ENCODE measurements around the gene SPATA3. TPM values are rescaled to one million over a fixed set of nuclear protein-coding genes. Genes with fewer than 3 reads are reported as not detected.

SPATA3 gene
- total RNA-seq, 2 experiments from 2014 or later = not detected

DNA sequence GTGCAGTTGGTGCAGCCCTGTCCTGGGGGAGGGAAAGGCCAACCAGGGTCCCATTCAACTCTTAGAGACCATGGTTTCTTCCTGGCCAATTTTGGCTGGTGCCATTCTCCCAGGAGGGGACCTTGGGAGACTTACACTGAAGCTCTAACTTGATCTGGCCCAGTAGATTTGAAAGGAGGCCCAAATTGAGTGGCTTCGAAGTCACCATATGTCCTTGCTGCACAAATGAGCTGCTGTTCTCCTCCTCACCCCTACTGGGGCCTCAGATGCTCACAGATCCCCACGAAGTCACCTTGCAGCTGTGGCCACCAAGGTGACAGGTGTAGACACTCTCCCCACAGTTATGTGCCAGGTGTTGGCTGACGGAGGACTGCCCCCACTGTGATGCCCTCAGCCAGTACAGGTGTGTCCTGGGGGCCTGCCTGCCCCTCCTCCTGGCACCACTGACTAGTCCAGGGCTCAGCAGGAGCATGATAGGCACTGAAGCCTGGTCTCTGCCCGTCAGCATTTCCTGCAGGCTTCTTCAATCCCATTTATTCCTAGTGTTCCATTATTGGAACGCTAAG, 36.7 kb downstream of the SPATA3 start:
- DNase-seq = no peak
- intact Hi-C loops (cut with DNase I, micrococcal nuclease) = no loop called here
- H3K4me1 ChIP-seq (ENCODE audit: insufficient read depth, low read length) = peaks cover 3% of the 10 kb centered on the region
- no peak overlapping the region for H3K4me3 Mint-ChIP-seq
- peaks cover 19 to 28% of the 10 kb centered on the region in 2 experiments for H3K27me3 ChIP-seq (ENCODE audit: control insufficient read depth in 1 of 2, insufficient read depth in 2 of 2, low read length in 2 of 2)
- H3K4me1 Mint-ChIP-seq (ENCODE audit: low read depth) = no peaks in the 10 kb centered on the region
- ATAC-seq (ENCODE audit: poor library complexity) = no peak
- ChIA-PET POLR2A (no interaction called here), CTCF (interaction anchor here (1.0 to 1.2 kb wide), 2 partner anchors 15 to 20 kb away, joined by 3 read pairs; no protein-coding TSS in a partner anchor)
- no peaks in the 10 kb centered on the region for H3K9me3 Mint-ChIP-seq
- H3K36me3 Mint-ChIP-seq (ENCODE audit: low read depth) = no peaks in the 10 kb centered on the region
- no peak overlapping the region for H3K27ac ChIP-seq (ENCODE audit: low read depth in 1 of 2, low read length in 2 of 2)
- H3K27ac Mint-ChIP-seq = no peak overlapping the region
- TF ChIP-seq, protein P1, sequence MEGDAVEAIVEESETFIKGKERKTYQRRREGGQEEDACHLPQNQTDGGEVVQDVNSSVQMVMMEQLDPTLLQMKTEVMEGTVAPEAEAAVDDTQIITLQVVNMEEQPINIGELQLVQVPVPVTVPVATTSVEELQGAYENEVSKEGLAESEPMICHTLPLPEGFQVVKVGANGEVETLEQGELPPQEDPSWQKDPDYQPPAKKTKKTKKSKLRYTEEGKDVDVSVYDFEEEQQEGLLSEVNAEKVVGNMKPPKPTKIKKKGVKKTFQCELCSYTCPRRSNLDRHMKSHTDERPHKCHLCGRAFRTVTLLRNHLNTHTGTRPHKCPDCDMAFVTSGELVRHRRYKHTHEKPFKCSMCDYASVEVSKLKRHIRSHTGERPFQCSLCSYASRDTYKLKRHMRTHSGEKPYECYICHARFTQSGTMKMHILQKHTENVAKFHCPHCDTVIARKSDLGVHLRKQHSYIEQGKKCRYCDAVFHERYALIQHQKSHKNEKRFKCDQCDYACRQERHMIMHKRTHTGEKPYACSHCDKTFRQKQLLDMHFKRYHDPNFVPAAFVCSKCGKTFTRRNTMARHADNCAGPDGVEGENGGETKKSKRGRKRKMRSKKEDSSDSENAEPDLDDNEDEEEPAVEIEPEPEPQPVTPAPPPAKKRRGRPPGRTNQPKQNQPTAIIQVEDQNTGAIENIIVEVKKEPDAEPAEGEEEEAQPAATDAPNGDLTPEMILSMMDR (IDR thresholded peaks at IDR 0.05) = no peak
- H3K9me3 ChIP-seq (ENCODE audit: control insufficient read depth in 1 of 2, insufficient read depth in 1 of 2, low read length in 2 of 2) = no peaks in the 10 kb centered on the region
- no peak overlapping the region for H3K4me3 ChIP-seq (ENCODE audit: low read length)
- H3K36me3 ChIP-seq (ENCODE audit: insufficient read depth, low read length) = no peaks in the 10 kb centered on the region
- H3K27me3 Mint-ChIP-seq = peaks cover 54% of the 10 kb centered on the region

DNA sequence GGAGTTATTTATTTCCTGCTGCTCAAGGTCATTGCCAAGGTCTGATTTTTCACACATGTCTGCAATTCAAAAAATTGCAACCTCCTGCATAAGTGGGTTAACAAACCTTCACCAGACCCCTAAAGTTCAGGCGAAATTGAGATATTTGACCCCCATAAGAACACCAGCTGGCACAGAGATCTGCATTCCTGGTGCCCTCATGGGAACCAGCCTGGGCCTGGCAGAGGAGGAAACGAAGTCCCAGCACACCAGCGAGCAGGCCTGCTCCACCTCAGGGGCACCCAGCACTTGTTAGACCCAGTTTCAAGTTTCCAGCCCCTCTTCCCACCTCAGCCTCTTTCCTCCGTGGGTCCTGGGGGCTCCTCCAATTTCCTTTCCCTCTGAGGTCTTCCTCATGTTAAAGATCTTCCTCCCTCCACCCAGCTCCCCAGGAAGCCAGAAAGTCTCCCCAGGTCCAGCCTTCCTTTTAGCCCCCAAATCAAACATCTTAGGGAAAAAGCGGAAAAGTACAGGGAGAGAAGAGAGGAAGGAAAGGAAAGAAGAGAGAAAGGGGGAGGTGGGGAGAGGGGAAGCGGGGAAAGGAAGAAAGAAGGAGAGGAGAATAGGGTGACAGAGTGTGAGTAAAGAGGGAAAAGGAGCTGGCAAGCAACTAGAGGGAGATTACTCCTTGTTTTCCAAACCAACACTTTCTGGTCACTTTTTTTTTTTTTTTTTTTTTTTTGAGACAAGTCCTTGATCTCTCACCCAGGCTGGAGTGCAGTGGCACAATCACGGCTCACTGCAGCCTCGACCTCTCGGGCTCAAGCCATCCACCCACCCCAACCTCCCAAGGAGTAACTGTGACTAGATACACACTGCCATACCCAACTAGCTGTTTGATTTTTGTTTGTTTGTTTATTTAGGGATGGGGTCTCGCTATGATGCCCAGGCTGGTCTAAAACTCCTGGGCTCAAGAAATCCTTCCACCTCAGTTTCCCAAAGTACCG, 37.5 kb downstream of the SPATA3 start:
- Mint-ChIP-seq H3K9me3 (no peaks in the 10 kb centered on the region), H3K4me3 (no peak overlapping the region), H3K36me3 (ENCODE audit: low read depth) (no peaks in the 10 kb centered on the region), H3K27ac (no peak overlapping the region), H3K27me3 (peaks cover 57% of the 10 kb centered on the region), H3K4me1 (ENCODE audit: low read depth) (no peaks in the 10 kb centered on the region)
- TF ChIP-seq, protein P1 (IDR thresholded peaks at IDR 0.05) = no peak
- intact Hi-C loops (cut with DNase I, micrococcal nuclease) = no loop called here
- no peaks in the 10 kb centered on the region for H3K36me3 ChIP-seq (ENCODE audit: insufficient read depth, low read length)
- H3K4me3 ChIP-seq (ENCODE audit: low read length) = no peak overlapping the region
- ATAC-seq (ENCODE audit: poor library complexity) (no peak), DNase-seq (no peak)
- H3K9me3 ChIP-seq (ENCODE audit: control insufficient read depth in 1 of 2, insufficient read depth in 1 of 2, low read length in 2 of 2) = no peaks in the 10 kb centered on the region
- CTCF ChIA-PET = interaction anchor here (1.0 kb wide), 1 partner anchor 16 kb away, joined by 3 read pairs; no protein-coding TSS in a partner anchor
- peaks cover 23 to 33% of the 10 kb centered on the region in 2 experiments for H3K27me3 ChIP-seq (ENCODE audit: control insufficient read depth in 1 of 2, insufficient read depth in 2 of 2, low read length in 2 of 2)
- POLR2A ChIA-PET = no interaction called here
- H3K4me1 ChIP-seq (ENCODE audit: insufficient read depth, low read length) = peaks cover 7% of the 10 kb centered on the region
- H3K27ac ChIP-seq (ENCODE audit: low read depth in 1 of 2, low read length in 2 of 2) = no peak overlapping the region

DNA sequence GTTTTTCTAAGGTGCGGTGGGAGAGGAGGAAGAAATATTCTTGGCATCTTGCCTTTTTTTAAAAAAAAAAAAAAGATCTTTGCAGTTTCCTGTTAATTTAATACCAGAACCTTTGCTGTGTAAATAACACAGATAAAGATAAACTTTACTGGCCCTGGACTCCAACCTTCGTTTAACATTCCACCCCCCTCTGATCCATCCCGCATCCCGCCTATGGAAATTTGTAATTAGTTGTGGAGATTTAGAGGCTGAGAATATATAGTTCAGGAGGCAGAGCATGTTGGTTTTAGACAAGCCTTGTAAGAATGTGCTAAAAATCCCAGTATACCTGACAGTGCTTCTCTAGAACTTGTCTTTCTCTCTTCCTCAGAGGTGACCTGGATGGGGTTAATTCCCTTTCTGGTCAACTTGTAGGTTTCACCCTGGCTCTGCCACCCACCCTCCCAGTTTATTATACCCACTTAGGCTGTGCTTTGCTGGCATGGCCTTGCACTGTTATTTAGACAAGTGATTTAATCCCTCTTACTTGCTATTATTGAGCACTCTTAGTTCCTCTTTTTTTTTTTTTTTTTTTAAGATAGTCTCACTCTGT, 38.5 kb downstream of the SPATA3 start:
- Histone ChIP-seq H3K27ac (ENCODE audit: low read depth in 1 of 2, low read length in 2 of 2) (no peak overlapping the region), H3K36me3 (ENCODE audit: insufficient read depth, low read length) (no peaks in the 10 kb centered on the region), H3K9me3 (ENCODE audit: control insufficient read depth in 1 of 2, insufficient read depth in 1 of 2, low read length in 2 of 2) (no peaks in the 10 kb centered on the region), H3K4me3 (ENCODE audit: low read length) (no peak overlapping the region), H3K4me1 (ENCODE audit: insufficient read depth, low read length) (peaks cover 7% of the 10 kb centered on the region), H3K27me3 (ENCODE audit: control insufficient read depth in 1 of 2, insufficient read depth in 2 of 2, low read length in 2 of 2) (peaks cover 24 to 42% of the 10 kb centered on the region in 2 experiments)
- Mint-ChIP-seq H3K36me3 (ENCODE audit: low read depth) (no peaks in the 10 kb centered on the region), H3K9me3 (no peaks in the 10 kb centered on the region), H3K4me3 (no peak overlapping the region), H3K4me1 (ENCODE audit: low read depth) (no peaks in the 10 kb centered on the region), H3K27me3 (peaks cover 67% of the 10 kb centered on the region), H3K27ac (no peak overlapping the region)
- intact Hi-C loops (cut with DNase I, micrococcal nuclease) = no loop called here
- DNase-seq (no peak), ATAC-seq (ENCODE audit: poor library complexity) (no peak)
- ChIA-PET CTCF (no interaction called here), POLR2A (no interaction called here)
- TF ChIP-seq, protein P1 (IDR thresholded peaks at IDR 0.05) = no peak
